Activated naive CD4-positive, alpha-beta T cell treated with anti-CD3 and anti-CD28 coated beads, Interleukin-2, amount 50 U/mL, for 72 hours (primary cell): ENCODE results near the gene WFDC2. TPM values are rescaled to one million over a fixed set of nuclear protein-coding genes. Genes with fewer than 3 reads are reported as not detected.
A peak's percentile ranks its signal among the peaks of the same experiment; 100 is the strongest.
"Not testable (repeated sequence)": the region's sequence is repeated elsewhere in the genome, so short reads cannot be mapped to it uniquely, and the experiment has no call there.

ENCODE experiments used
- ATAC-seq, 2 donors: fragments of 150-1000 bp; cut with Tn5 transposase; 2 replicates each; pipeline ENCODE4 v1.10.0; 2021; ENCODE audit warnings: mild to moderate bottlenecking in 2 of 2, moderate library complexity in 2 of 2
- DNase-seq, 2 donors: peaks; one replicate each; pipeline ENCODE4 v3.0.0; 2021 to 2022; ENCODE audit warnings: low spot score in 2 of 2
- H3K27ac Mint-ChIP-seq, 2 donors: one replicate each; pipeline ENCODE4 v1.8.0; 2022; ENCODE audit warnings: mild to moderate bottlenecking in 2 of 2, mixed read lengths in 2 of 2
- H3K36me3 Mint-ChIP-seq, 2 donors: one replicate each; pipeline ENCODE4 v1.8.0; 2022; ENCODE audit warnings: mixed read lengths in 2 of 2
- H3K9me3 Mint-ChIP-seq, 2 donors: one replicate each; pipeline ENCODE4 v1.8.0; 2022; ENCODE audit warnings: mixed read lengths in 2 of 2
- total RNA-seq, 2 donors: library from RNA; stranded (reverse); gene quantifications; one replicate each; pipeline ENCODE4 v1.2.3, GENCODE V29; 2022

Gene WFDC2
- total RNA-seq, 2 donors from 2014 or later = 1.2 to 2.5 TPM

DNA sequence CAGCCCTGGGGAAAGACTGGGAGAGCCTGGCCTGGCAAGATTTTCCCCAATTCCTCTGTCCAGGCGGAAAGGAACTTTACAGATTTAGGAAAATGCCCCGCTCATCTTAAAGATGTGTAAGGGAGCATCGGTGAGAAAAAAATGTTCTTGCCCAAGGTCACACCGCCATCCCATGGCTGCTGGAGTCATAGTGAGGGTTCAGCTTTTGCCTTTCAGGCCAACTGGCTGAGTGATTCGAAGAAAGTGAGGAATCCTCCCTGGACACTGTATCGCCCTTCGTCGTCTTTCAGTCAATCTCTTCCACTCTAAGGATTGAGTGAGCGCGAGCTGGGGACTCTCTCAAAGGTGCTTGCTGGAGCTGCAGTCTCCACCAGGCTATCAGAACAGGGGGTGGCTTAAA, 1.4 kb downstream of the WFDC2 start:
- peak in 1 of 2 donors; percentile 45 for ATAC-seq
- Mint-ChIP-seq H3K27ac (no peak overlapping the region), H3K36me3 (peaks cover 0 to 4% of the 10 kb centered on the region in 2 donors), H3K9me3 (no peaks in the 10 kb centered on the region)
- no peak for DNase-seq

DNA sequence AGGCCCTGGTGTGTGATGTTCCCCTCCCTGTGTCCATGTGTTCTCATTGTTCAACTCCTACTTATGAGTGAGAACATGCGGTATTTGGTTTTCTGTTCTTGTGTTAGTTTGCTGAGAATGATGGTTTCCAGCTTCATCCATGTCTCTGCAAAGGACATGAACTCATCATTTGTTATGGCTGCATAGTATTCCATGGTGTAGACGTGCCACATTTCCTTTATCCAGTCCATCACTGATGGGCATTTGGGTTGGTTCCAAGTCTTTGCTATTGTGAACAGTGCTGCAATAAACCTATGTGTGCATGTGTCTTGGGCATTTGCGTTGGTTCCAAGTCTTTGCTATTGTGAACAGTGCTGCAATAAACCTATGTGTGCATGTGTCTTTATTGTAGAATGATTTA, 2.7 kb downstream of the WFDC2 start:
- not testable (repeated sequence) for H3K36me3 Mint-ChIP-seq, ATAC-seq, H3K27ac Mint-ChIP-seq, H3K9me3 Mint-ChIP-seq, DNase-seq

DNA sequence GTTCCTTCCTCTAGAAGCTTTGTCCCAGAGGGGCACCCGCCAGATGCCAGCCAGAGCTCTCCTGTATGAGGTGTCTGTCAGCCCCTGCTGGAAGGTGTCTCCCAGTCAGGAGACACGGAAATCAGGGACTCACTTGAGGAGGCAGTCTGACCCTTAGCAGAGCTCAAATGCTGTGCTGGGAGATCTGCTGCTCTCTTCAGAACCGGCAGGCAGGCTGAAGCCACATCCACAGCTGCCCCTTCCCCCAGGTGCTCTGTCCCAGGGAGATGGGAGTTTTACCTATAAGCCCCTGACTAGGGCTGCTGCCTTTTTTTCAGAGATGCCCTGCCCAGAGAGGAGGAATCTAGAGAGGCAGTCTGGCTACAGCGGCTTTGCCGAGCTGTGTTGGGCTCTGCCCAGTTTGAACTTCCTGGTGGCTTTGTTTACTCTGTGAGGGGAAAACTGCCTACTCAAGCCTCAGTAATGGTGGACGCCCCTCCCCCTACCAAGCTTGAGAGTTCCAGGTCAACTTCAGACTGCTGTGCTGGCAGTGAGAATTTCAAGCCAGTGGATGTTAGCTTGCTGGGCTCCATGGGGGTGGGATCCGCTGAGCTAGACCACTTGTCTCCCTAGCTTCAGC, 8.1 kb downstream of the WFDC2 start:
- H3K9me3 Mint-ChIP-seq, H3K27ac Mint-ChIP-seq, ATAC-seq, H3K36me3 Mint-ChIP-seq, DNase-seq: not testable (repeated sequence)

DNA sequence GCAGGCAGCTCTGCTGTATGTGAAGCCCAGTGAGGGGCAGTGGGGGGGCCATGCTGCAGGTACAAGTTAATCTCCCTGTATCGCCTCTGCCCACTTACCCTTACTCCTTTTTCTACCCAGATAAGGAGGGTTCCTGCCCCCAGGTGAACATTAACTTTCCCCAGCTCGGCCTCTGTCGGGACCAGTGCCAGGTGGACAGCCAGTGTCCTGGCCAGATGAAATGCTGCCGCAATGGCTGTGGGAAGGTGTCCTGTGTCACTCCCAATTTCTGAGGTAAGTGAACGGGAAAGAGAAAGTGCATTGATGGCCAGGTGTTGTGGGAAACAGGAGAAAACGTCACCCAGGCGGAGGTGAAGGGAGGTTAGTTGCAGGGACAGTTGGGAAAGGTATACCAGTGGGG, 10.3 kb downstream of the WFDC2 start:
- Mint-ChIP-seq H3K36me3 (no peaks in the 10 kb centered on the region), H3K9me3 (no peaks in the 10 kb centered on the region), H3K27ac (no peak overlapping the region)
- no peak for DNase-seq
- no peak for ATAC-seq

DNA sequence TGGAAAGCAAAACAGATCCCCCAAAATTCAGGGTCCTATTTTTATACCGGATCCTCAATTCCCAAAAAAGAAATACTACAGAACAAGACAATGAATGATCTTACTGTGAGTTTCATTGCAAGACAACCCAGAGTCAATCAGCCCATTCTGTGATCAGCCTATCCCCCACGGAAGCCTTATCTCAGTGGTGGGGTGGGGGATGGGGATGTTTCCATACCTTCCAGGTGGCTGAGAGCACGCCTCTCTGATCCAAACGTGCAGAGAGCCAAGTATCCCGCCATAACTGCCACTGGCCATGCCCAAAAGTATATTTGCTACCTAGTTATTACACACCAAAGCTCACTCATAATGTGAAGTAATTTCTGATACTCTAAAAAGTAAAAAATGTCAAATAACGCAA, 15.1 kb downstream of the WFDC2 start:
- Mint-ChIP-seq H3K9me3 (no peaks in the 10 kb centered on the region), H3K36me3 (no peaks in the 10 kb centered on the region), H3K27ac (no peak overlapping the region)
- DNase-seq = no peak
- ATAC-seq = no peak

DNA sequence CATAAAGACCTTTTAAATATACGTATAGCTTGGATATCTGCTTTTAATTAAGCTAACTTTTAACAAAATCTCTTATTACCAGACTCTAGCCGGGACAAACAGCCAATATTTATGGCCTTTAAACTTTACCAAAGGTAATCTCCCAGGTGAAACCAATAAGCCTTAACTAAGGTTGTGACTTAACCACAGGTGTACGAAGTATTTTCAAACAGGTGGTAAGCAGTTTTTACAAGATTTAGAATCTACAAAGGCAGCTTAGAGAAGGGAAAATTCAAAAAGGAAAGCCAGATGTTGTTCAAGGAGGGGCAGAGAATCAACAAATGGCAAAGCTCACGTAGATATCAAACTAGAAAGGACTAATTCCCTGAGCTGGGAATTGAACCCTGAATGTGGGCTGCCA, 15.8 kb downstream of the WFDC2 start:
- ATAC-seq = no peak
- Mint-ChIP-seq H3K9me3 (no peaks in the 10 kb centered on the region), H3K36me3 (no peaks in the 10 kb centered on the region), H3K27ac (no peak overlapping the region)
- DNase-seq = no peak

DNA sequence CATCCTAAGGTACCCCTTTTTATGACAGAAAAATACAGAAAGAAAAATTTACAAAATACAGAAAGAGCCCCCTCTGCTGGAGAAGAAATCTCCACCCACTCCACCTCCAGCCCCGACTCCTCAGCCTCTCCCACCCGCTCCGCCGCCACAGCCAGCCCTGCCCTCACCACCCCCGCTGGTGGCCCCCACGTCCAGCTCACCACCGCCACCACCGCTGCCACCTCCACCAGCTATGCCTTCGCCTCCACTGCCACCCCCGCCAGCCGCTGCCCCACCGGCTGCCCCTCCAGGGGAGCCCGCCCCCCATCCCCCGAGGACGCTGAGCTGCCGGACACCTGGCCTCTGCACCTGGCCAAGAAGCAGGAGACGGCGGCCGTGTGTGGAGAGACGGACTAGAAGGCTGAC, 17.7 kb downstream of the WFDC2 start:
- H3K27ac Mint-ChIP-seq = no peak overlapping the region
- no peaks in the 10 kb centered on the region for H3K9me3 Mint-ChIP-seq
- ATAC-seq = no peak
- H3K36me3 Mint-ChIP-seq = no peaks in the 10 kb centered on the region
- DNase-seq = no peak

DNA sequence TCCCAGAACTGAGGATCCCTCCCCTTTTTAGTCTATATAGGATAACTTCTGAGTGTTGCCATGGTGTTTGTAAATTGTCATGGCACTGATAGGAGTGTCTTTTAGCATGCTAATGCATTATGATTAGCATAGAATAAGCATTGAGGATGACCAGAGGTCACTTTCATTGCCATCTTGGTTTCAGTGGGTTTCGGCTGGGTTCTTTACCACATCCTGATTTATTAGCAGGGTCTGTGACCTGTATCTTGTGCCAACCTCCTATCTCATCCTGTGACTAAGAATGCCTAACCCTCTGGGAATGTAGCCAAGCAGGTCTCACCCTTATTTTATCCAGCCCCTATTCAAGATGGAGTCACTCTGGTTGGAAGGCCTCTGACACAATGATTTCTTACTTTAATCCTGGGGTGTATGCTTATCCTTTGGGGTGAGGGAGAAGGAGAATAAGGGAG, 19.6 kb downstream of the WFDC2 start:
- ATAC-seq = no peak
- no peak for DNase-seq
- Mint-ChIP-seq H3K9me3 (no peaks in the 10 kb centered on the region), H3K36me3 (no peaks in the 10 kb centered on the region), H3K27ac (no peak overlapping the region)

DNA sequence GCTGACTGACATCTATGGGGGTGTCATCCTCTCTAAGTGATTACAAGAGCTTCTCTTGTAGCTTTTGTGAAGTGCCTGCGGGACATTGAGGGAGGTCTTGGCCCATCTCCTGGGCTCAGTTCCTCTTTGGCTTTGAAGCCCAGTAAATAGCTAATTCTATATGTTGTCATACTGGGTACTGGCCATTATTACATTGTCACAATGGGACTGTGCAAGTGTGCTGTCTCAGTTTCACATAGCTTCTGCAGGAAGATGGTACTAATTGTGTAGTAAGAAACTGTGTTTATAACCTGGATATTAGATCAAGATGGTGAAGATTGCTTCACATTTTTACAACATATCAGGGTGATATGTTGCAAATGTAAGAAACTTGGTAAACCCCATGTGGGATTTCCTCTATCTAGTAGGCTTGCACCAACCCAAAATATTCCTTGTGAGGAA, 26.0 kb downstream of the WFDC2 start:
- H3K36me3 Mint-ChIP-seq = no peaks in the 10 kb centered on the region
- DNase-seq (no peak), ATAC-seq (no peak)
- H3K27ac Mint-ChIP-seq = no peak overlapping the region
- no peaks in the 10 kb centered on the region for H3K9me3 Mint-ChIP-seq

DNA sequence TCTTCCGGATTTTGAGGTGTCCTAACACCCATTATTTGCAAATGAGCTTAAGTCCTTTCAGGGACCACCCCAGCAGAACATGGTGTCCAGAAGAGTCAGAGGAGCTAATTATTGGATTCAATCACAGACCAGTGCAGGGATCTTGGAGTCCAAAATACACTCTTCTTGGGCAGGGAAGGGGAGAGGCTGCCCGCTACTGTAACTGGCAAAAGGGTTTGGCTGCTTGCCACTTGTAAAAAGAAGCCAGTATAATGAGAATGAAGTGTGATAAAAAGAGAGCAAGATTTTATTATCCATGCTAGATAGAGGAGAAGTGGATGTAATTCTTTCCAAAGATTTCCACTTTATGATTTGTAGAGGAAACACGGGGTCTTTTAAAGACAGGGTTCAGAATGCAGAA, 26.6 kb downstream of the WFDC2 start:
- Mint-ChIP-seq H3K27ac (no peak overlapping the region), H3K9me3 (no peaks in the 10 kb centered on the region), H3K36me3 (no peaks in the 10 kb centered on the region)
- ATAC-seq (no peak), DNase-seq (no peak)

DNA sequence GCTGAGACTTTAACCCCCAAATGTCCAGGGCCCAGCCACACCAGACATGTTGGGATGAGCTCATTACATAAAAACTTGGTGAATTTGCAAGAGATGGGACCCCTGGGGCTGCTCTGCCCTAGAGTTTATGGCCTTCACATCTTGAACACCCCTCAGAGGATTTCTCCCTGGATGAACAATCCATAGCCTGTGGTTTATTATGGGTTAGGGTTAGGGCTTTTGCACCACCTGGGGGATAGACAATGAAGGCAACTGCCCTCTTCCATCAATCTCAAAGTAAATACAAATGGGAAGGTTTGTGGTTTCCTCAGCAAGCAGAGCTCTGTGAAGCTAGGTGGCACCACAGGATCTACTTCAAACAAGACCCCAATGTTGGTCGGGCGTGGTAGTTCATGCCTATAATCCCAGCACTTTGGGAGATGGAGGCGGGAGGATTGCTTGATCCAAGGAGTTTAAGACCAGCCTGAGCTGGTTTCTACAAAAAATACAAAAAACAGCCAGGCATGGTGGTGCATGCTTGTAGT, 28.5 kb downstream of the WFDC2 start:
- Mint-ChIP-seq H3K27ac (no peak overlapping the region), H3K9me3 (no peaks in the 10 kb centered on the region), H3K36me3 (no peaks in the 10 kb centered on the region)
- no peak for ATAC-seq
- no peak for DNase-seq

DNA sequence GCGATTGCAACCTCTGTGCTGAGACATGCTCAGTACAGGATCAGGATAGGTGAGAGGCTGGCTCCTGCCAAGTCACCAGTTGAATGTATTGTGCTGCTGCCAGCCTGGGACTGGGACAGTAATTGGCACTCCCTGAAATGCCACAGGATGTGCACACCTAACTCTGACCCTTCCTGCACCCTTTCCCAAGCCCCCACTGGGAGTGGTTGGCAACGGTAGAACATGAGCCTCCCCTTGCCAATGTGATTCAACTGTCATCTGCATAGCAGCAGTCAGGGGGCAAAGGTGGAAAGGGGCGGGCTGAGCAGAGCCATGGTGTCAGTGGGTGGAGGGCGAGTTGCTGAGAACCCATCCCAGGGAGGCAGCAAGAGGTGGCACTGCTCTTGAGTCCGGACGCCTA, 30.5 kb downstream of the WFDC2 start:
- ATAC-seq (no peak), DNase-seq (no peak)
- no peaks in the 10 kb centered on the region for H3K9me3 Mint-ChIP-seq
- H3K27ac Mint-ChIP-seq = no peak overlapping the region
- H3K36me3 Mint-ChIP-seq = no peaks in the 10 kb centered on the region

DNA sequence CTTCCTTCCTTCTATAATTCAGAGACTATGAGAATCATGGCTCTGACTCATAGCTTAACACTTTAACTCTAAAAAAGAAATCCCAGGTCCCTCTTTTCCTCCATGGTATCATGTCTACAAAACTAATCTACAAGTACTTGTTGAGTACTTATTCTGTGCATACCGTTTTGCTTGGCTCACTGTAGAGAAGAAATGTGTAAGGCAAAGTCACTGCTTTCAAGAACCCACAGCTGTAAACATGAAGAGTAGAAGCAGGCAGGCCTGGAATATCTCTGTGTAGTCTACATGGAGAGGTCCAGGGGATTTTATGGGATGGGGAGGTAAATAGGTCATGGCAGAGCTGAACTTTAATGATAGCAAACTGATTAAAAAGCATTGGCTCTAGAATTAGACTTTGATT, 32.0 kb downstream of the WFDC2 start:
- Mint-ChIP-seq H3K36me3 (no peaks in the 10 kb centered on the region), H3K9me3 (no peaks in the 10 kb centered on the region), H3K27ac (no peak overlapping the region)
- DNase-seq (no peak), ATAC-seq (no peak)

DNA sequence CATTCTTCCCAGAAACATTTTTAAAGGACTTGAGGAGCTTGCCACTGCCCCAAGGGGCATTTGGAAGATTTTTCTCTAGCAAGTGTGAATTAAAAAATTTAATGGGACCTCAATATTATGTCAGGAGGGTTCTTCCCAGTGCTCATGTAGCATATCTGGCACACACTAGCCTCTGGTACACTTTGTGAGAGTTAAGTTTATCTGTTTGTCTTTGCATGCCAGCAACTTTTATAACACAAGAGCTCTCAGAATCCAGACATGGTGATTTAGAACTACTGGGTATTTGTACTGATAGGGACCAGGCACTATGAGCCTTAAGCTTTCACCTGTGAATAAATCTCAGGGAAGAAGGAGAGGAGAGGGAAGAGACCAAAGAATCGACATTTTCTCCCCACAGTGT, 33.0 kb downstream of the WFDC2 start:
- no peak overlapping the region for H3K27ac Mint-ChIP-seq
- DNase-seq (no peak), ATAC-seq (no peak)
- H3K36me3 Mint-ChIP-seq = no peaks in the 10 kb centered on the region
- H3K9me3 Mint-ChIP-seq = no peaks in the 10 kb centered on the region

DNA sequence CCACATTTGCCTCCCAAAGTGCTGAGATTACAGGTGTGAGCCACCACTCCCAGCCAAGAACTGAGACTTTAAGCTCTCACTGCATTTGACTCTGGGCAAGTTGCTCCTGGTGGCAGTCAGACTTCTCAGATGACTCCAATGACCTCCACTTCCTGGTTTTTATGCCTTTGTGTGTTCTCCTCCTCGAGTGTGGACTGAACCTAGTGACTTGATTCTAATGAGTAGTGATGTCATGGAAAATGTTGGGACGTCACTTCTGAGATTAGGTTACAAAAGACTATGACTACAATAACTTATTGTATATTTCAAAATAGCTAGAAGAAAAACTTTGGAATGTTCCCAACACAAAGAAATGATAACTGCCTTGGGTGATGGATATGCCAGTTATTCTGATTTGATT, 33.9 kb downstream of the WFDC2 start:
- no peaks in the 10 kb centered on the region for H3K36me3 Mint-ChIP-seq
- ATAC-seq (no peak), DNase-seq (no peak)
- no peak overlapping the region for H3K27ac Mint-ChIP-seq
- no peaks in the 10 kb centered on the region for H3K9me3 Mint-ChIP-seq

DNA sequence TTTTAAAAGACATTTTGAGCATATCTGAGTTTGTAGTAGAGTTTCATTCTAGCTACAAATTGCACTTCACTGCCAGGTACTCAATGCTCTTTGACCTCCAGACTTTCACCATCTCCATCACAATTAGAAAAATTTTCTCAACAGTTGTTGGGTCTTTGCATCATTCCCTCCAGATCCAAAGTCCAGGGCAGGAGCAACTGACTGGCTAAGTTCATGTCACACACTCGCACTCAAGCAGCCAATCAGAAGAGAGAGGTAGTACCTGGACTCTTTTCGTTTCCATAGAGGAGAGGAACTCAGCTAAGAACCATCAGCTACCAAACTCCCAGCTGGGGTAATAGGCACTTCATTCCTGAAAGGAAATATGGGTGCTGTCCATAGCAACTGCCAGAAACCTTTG, 36.8 kb downstream of the WFDC2 start:
- DNase-seq (no peak), ATAC-seq (no peak)
- H3K9me3 Mint-ChIP-seq = no peaks in the 10 kb centered on the region
- no peaks in the 10 kb centered on the region for H3K36me3 Mint-ChIP-seq
- no peak overlapping the region for H3K27ac Mint-ChIP-seq

DNA sequence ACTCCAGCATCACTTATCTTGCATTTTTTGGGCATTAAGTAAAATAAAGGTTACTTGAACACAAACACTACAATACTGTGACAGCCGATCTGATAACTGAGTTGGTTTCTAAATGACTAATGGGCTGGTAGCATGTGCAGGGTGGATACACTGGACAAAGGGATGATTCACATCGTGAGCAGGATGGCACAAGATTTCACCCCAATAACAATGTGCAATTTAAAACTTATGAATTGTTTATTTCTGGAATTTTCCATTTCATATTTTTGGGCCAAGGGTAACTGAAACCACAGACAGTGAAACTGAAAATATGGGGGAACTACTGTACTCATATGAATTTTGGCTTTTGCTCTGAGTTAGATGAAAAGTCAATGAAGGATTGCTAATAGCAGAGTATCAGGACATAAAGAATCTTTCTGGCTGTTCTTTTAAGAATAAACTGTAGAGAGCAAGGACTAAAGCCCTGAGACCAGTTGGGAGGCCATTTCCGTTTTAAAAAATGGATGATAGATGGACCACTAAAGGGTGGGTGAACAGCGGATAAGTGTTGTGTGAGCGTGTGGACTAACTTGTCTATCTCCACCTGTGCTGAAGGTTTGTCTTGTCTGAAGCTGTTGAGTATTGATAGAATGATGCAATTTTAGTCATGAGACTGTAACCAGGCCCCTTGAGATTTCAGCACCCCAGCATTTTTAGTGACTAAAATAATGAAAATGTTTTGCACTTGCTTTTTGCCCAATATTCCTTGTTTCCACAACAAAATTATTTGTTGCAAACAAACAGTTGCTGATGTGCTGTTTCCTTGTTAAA, 37.7 kb downstream of the WFDC2 start:
- ATAC-seq = peak; percentile 62 to 71
- H3K27ac Mint-ChIP-seq = no peak overlapping the region
- no peaks in the 10 kb centered on the region for H3K36me3 Mint-ChIP-seq

More for the DNA sequence above, 37.7 kb downstream of the WFDC2 start:
- H3K9me3 Mint-ChIP-seq = no peaks in the 10 kb centered on the region
- DNase-seq = no peak
